GM23338 (cell line): ENCODE data around the gene CAMTA1. TPM values are rescaled to one million over a fixed set of nuclear protein-coding genes. Genes with fewer than 3 reads are reported as not detected.

Source experiments
- ATAC-seq: fragments of 200-7000 bp; cut with Tn5 transposase; 3 replicates; pipeline ENCODE4 v1.9.1; 2020
- DNase-seq: peaks from one replicate; pipeline ENCODE4 v3.0.0-alpha.2; 2015; ENCODE audit warnings: low spot score
- H2AFZ ChIP-seq: fragments of 200-600 bp; sonication (generic); 2 replicates; pipeline ENCODE4 v1.8.0; 2016; ENCODE audit warnings: antibody characterized with exemption, mild to moderate bottlenecking, moderate library complexity
- H3F3A ChIP-seq: fragments of 200-600 bp; sonication (generic); replicated peaks from 2 replicates; pipeline ENCODE4 v1.8.0; 2017; ENCODE audit warnings: antibody characterized with exemption, mixed run types, low read depth
- H3K27ac ChIP-seq: fragments of 200-600 bp; sonication (generic); 2 replicates; pipeline ENCODE4 v1.6.1; 2016; ENCODE audit warnings: low read depth
- H3K27me3 ChIP-seq: fragments of 200-600 bp; sonication (generic); 2 replicates; pipeline ENCODE4 v1.8.0; 2016; ENCODE audit warnings: mild to moderate bottlenecking, mixed run types, moderate library complexity; ENCODE audit not compliant: insufficient read depth
- H3K36me3 ChIP-seq: fragments of 200-600 bp; sonication (generic); 2 replicates; pipeline ENCODE4 v1.8.0; 2016; ENCODE audit warnings: mild to moderate bottlenecking; ENCODE audit not compliant: insufficient read depth
- H3K4me1 ChIP-seq: fragments of 200-600 bp; sonication (generic); 2 replicates; pipeline ENCODE4 v1.8.0; 2016; ENCODE audit warnings: mild to moderate bottlenecking, moderate library complexity; ENCODE audit not compliant: insufficient read depth
- H3K4me2 ChIP-seq: fragments of 200-600 bp; sonication (generic); 2 replicates; pipeline ENCODE4 v1.7.1; 2017; ENCODE audit warnings: mixed run types
- H3K4me3 ChIP-seq: fragments of 200-600 bp; sonication (generic); 2 replicates; pipeline ENCODE4 v1.6.1; 2016; ENCODE audit warnings: mixed run types
- H3K79me2 ChIP-seq: fragments of 200-600 bp; sonication (generic); replicated peaks from 2 replicates; pipeline ENCODE4 v1.8.0; 2017; ENCODE audit warnings: mild to moderate bottlenecking; ENCODE audit not compliant: insufficient read depth
- H3K9me2 ChIP-seq: fragments of 200-600 bp; sonication (generic); 2 replicates; pipeline ENCODE4 v1.8.0; 2017; ENCODE audit not compliant: insufficient read depth
- H4K20me1 ChIP-seq: fragments of 200-600 bp; sonication (generic); replicated peaks from 2 replicates; pipeline ENCODE4 v1.8.0; 2017; ENCODE audit warnings: mild to moderate bottlenecking; ENCODE audit not compliant: insufficient read depth
- H3K27ac Mint-ChIP-seq: 2 replicates; pipeline ENCODE4 v1.8.0; 2020; ENCODE audit warnings: inconsistent platforms, mild to moderate bottlenecking, moderate library complexity, mixed read lengths
- H3K27me3 Mint-ChIP-seq: 3 replicates; pipeline ENCODE4 v1.8.0; 2022; ENCODE audit warnings: low read depth, mild to moderate bottlenecking, moderate library complexity, mixed read lengths, inconsistent platforms; ENCODE audit not compliant: insufficient read depth, poor library complexity
- H3K36me3 Mint-ChIP-seq: 3 replicates; pipeline ENCODE4 v1.8.0; 2021; ENCODE audit warnings: low read depth, mild to moderate bottlenecking, inconsistent platforms, moderate library complexity, mixed read lengths
- H3K4me1 Mint-ChIP-seq: 3 replicates; pipeline ENCODE4 v1.8.0; 2020; ENCODE audit warnings: mild to moderate bottlenecking, inconsistent platforms, mixed read lengths
- H3K4me3 Mint-ChIP-seq: 3 replicates; pipeline ENCODE4 v1.8.0; 2021; ENCODE audit warnings: moderate library complexity, mild to moderate bottlenecking, inconsistent platforms, mixed read lengths
- H3K9me3 Mint-ChIP-seq: 3 replicates; pipeline ENCODE4 v1.8.0; 2020; ENCODE audit warnings: moderate library complexity, mild to moderate bottlenecking, inconsistent platforms, mixed read lengths
- CREB1 ChIP-seq: fragments of 250-450 bp; sonication (Bioruptor Pico); IDR thresholded peaks from 2 replicates; pipeline ENCODE4 v1.5.0; 2020; ENCODE audit warnings: low read depth, mild to moderate bottlenecking, moderate library complexity
- CTCF ChIP-seq, 2 experiments: fragments of 200-600 bp in 1 of 2; sonication (generic) in 1 of 2; conservative IDR thresholded peaks; 2 replicates each; pipeline versions ENCODE4 v1.5.1 to v1.6.1; 2016 to 2017; ENCODE audit warnings: antibody characterized with exemption in 2 of 2, low read depth in 2 of 2, mild to moderate bottlenecking in 2 of 2, moderate library complexity in 1 of 2
- ETS1 ChIP-seq: IDR thresholded peaks from 2 replicates; pipeline ENCODE4 v1.6.1; 2016; ENCODE audit warnings: antibody characterized with exemption
- EZH2 ChIP-seq: fragments of 200-600 bp; sonication (generic); IDR thresholded peaks from one replicate; pipeline ENCODE4 v1.8.0; 2017; ENCODE audit warnings: antibody characterized with exemption, mild to moderate bottlenecking, low read depth; ENCODE audit not compliant: unreplicated experiment
- EZH2phosphoT487 ChIP-seq: fragments of 200-600 bp; sonication (generic); IDR thresholded peaks from one replicate; pipeline ENCODE4 v1.8.1; 2018; ENCODE audit warnings: antibody characterized with exemption; ENCODE audit not compliant: unreplicated experiment
- JUNB ChIP-seq: IDR thresholded peaks from one replicate; pipeline ENCODE4 v1.6.1; 2016; ENCODE audit warnings: antibody characterized with exemption; ENCODE audit not compliant: unreplicated experiment
- NANOG ChIP-seq: IDR thresholded peaks from 2 replicates; pipeline ENCODE4 v1.6.1; 2016; ENCODE audit warnings: antibody characterized with exemption, borderline replicate concordance
- POLR2AphosphoS5 ChIP-seq: IDR thresholded peaks from 2 replicates; pipeline ENCODE4 v1.6.1; 2016; ENCODE audit warnings: antibody characterized with exemption, low read depth
- REST ChIP-seq: IDR thresholded peaks from one replicate; pipeline ENCODE4 v1.6.1; 2018; ENCODE audit warnings: antibody characterized with exemption; ENCODE audit not compliant: unreplicated experiment
- STAT1 ChIP-seq: IDR thresholded peaks from one replicate; pipeline ENCODE4 v1.6.1; 2016; ENCODE audit warnings: antibody characterized with exemption; ENCODE audit not compliant: unreplicated experiment
- ZNF114 ChIP-seq: fragments of 250-450 bp; sonication (Bioruptor Pico); IDR thresholded peaks from 2 replicates; pipeline ENCODE4 v1.5.0; 2020; ENCODE audit warnings: mild to moderate bottlenecking, moderate library complexity
- ZNF331 ChIP-seq: fragments of 250-450 bp; sonication (Bioruptor Pico); IDR thresholded peaks from 2 replicates; pipeline ENCODE4 v1.5.0; 2020; ENCODE audit warnings: low read depth, mild to moderate bottlenecking, moderate library complexity
- polyA plus RNA-seq: library from polyadenylated mRNA; unstranded; fragments of >200 nt; fragmentation: Nextera tagmentation; extraction: Ambion mirVana; gene quantifications from 2 replicates; pipeline ENCODE4 v1.2.1, GENCODE V29; 2016
- total RNA-seq: library from RNA; depleted of rRNA; stranded (reverse); fragments of >200 nt; shearing (Covaris generic); gene quantifications from 2 replicates; pipeline ENCODE4 v1.2.3, GENCODE V29; 2014
- TF ChIP-seq, protein P1 (sequence below): fragments of 250-450 bp; sonication (Bioruptor Pico); IDR thresholded peaks from 2 replicates; pipeline ENCODE4 v1.5.0; 2020; ENCODE audit warnings: mild to moderate bottlenecking, moderate library complexity

CAMTA1 gene
- total and polyA plus RNA-seq, 2 experiments from 2014 or later: 115 to 519 TPM

DNA sequence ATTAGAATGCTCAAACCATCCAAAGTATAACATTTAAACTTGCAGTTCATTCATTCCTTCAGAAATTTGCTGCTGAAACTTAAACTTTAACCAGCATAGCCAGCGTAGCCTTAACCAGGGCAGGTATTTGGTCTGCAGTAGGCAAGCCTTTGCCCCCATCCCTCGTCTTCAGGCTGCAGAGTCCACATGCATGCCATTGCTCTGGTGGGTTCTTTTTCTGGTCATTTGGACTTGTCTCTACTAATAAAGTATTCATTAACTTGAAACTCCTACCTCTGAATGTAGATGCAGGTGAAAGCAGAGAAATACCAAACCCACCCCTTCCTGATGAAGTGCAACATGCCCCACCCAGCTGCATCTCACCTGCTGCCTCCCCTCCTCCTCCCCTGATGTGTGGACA, 100.2 kb downstream of the CAMTA1 start:
- no peak for TF ChIP-seq EZH2phosphoT487
- TF ChIP-seq STAT1: no peak
- TF ChIP-seq ZNF331 (CRISPR knock-in tag): no peak
- no peak for TF ChIP-seq EZH2
- TF ChIP-seq NANOG: no peak
- no peak for TF ChIP-seq ZNF114 (CRISPR knock-in tag)
- no peak for TF ChIP-seq CREB1 (CRISPR knock-in tag)
- no peak for TF ChIP-seq REST
- TF ChIP-seq, protein P1, sequence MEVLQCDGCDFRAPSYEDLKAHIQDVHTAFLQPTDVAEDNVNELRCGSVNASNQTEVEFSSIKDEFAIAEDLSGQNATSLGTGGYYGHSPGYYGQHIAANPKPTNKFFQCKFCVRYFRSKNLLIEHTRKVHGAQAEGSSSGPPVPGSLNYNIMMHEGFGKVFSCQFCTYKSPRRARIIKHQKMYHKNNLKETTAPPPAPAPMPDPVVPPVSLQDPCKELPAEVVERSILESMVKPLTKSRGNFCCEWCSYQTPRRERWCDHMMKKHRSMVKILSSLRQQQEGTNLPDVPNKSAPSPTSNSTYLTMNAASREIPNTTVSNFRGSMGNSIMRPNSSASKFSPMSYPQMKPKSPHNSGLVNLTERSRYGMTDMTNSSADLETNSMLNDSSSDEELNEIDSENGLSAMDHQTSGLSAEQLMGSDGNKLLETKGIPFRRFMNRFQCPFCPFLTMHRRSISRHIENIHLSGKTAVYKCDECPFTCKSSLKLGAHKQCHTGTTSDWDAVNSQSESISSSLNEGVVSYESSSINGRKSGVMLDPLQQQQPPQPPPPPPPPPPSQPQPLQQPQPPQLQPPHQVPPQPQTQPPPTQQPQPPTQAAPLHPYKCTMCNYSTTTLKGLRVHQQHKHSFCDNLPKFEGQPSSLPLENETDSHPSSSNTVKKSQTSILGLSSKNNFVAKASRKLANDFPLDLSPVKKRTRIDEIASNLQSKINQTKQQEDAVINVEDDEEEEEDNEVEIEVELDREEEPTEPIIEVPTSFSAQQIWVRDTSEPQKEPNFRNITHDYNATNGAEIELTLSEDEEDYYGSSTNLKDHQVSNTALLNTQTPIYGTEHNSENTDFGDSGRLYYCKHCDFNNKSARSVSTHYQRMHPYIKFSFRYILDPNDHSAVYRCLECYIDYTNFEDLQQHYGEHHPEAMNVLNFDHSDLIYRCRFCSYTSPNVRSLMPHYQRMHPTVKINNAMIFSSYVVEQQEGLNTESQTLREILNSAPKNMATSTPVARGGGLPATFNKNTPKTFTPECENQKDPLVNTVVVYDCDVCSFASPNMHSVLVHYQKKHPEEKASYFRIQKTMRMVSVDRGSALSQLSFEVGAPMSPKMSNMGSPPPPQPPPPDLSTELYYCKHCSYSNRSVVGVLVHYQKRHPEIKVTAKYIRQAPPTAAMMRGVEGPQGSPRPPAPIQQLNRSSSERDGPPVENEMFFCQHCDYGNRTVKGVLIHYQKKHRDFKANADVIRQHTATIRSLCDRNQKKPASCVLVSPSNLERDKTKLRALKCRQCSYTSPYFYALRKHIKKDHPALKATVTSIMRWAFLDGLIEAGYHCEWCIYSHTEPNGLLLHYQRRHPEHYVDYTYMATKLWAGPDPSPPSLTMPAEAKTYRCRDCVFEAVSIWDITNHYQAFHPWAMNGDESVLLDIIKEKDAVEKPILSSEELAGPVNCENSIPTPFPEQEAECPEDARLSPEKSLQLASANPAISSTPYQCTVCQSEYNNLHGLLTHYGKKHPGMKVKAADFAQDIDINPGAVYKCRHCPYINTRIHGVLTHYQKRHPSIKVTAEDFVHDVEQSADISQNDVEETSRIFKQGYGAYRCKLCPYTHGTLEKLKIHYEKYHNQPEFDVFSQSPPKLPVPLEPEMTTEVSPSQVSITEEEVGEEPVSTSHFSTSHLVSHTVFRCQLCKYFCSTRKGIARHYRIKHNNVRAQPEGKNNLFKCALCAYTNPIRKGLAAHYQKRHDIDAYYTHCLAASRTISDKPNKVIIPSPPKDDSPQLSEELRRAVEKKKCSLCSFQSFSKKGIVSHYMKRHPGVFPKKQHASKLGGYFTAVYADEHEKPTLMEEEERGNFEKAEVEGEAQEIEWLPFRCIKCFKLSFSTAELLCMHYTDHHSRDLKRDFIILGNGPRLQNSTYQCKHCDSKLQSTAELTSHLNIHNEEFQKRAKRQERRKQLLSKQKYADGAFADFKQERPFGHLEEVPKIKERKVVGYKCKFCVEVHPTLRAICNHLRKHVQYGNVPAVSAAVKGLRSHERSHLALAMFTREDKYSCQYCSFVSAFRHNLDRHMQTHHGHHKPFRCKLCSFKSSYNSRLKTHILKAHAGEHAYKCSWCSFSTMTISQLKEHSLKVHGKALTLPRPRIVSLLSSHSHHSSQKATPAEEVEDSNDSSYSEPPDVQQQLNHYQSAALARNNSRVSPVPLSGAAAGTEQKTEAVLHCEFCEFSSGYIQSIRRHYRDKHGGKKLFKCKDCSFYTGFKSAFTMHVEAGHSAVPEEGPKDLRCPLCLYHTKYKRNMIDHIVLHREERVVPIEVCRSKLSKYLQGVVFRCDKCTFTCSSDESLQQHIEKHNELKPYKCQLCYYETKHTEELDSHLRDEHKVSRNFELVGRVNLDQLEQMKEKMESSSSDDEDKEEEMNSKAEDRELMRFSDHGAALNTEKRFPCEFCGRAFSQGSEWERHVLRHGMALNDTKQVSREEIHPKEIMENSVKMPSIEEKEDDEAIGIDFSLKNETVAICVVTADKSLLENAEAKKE (CRISPR knock-in tag): no peak
- TF ChIP-seq CTCF (conservative IDR thresholded peaks at IDR 0.05; ENCODE audit: low read depth in 2 of 2): no peak
- no peak for TF ChIP-seq JUNB
- TF ChIP-seq ETS1: no peak
- no peak for TF ChIP-seq POLR2AphosphoS5
- H3K27ac ChIP-seq: no peak overlapping the region
- ATAC-seq (no peak), DNase-seq (no peak)
- Mint-ChIP-seq H3K27ac (no peak overlapping the region), H3K36me3 (no peaks in the 10 kb centered on the region), H3K27me3 (peaks cover 3% of the 10 kb centered on the region), H3K4me1 (peaks cover 2% of the 10 kb centered on the region; the same call in 2 of the 3 replicates), H3K4me3 (no peak overlapping the region), H3K9me3 (no peaks in the 10 kb centered on the region)
- H3K27me3 ChIP-seq: no peaks in the 10 kb centered on the region
- no peak overlapping the region for H3K4me2 ChIP-seq
- H2AFZ ChIP-seq: no peak overlapping the region
- no peak overlapping the region for H3K4me3 ChIP-seq
- H3K9me2 ChIP-seq: no peaks in the 10 kb centered on the region
- H4K20me1 ChIP-seq: peaks cover 15% of the 10 kb centered on the region
- peaks cover 4% of the 10 kb centered on the region; the same call in 1 of the 2 replicates for H3K79me2 ChIP-seq
- no peaks in the 10 kb centered on the region for H3K4me1 ChIP-seq
- 0 out of 2 replicates have a peak, but pooled peaks cover 3% of the 10 kb centered on the region for H3K36me3 ChIP-seq
- no peaks in the 10 kb centered on the region for H3F3A ChIP-seq
